LNCaP clone FGC (cell line): ENCODE results near the gene MAPKAP1.

Source experiments
- DNase-seq: peaks from one replicate; pipeline ENCODE4 v3.0.0-alpha.2; 2011; ENCODE audit warnings: low read depth
- H3K4me3 ChIP-seq: 2 replicates; pipeline ENCODE4 v1.5.1; 2011; ENCODE audit warnings: mild to moderate bottlenecking, low read depth, low read length, control low read depth
- CTCF ChIP-seq: IDR thresholded peaks from 2 replicates; pipeline ENCODE4 v1.5.1; 2012; ENCODE audit warnings: mild to moderate bottlenecking; ENCODE audit not compliant: control insufficient read depth, insufficient read depth; ENCODE audit errors: extremely low read depth

The MAPKAP1 gene

GRCh38 chr9:125746017-125746773, 39.2 kb upstream of the MAPKAP1 start:
- DNase-seq: no peak
- peak overlapping the region; percentile 34 for H3K4me3 ChIP-seq
- no peak for TF ChIP-seq CTCF

GRCh38 chr9:125745682-125746016, 38.6 kb upstream of the MAPKAP1 start:
- no peak for TF ChIP-seq CTCF
- no peak overlapping the region for H3K4me3 ChIP-seq
- no peak for DNase-seq

GRCh38 chr9:125745018-125745417, 38.0 kb upstream of the MAPKAP1 start:
- no peak for DNase-seq
- no peak overlapping the region for H3K4me3 ChIP-seq
- TF ChIP-seq CTCF: no peak

GRCh38 chr9:125744616-125745015, 37.6 kb upstream of the MAPKAP1 start:
- DNase-seq: no peak
- H3K4me3 ChIP-seq: no peak overlapping the region
- no peak for TF ChIP-seq CTCF

GRCh38 chr9:125743682-125744428, 36.8 kb upstream of the MAPKAP1 start:
- TF ChIP-seq CTCF: no peak
- H3K4me3 ChIP-seq: no peak overlapping the region
- DNase-seq: peak; percentile 76

- TF ChIP-seq CTCF: no peak
- no peak for DNase-seq
- H3K4me3 ChIP-seq: no peak overlapping the region
Measured at GRCh38 chr9:125742657-125743056, 35.6 kb upstream of the MAPKAP1 start.
